Suppressor macrophage (primary cell): ENCODE measurements around the gene SPTBN1.
A peak's percentile ranks its signal among the peaks of the same experiment; 100 is the strongest.

Experiments used
- DNase-seq, 4 experiments: peaks; one replicate each; pipeline ENCODE4 v3.0.0-alpha.2; 2020 to 2022

The SPTBN1 gene

GRCh38 chr2:54434711-54435110 lies 21.4 kb upstream of the SPTBN1 start:
- DNase-seq = no peak

DNA sequence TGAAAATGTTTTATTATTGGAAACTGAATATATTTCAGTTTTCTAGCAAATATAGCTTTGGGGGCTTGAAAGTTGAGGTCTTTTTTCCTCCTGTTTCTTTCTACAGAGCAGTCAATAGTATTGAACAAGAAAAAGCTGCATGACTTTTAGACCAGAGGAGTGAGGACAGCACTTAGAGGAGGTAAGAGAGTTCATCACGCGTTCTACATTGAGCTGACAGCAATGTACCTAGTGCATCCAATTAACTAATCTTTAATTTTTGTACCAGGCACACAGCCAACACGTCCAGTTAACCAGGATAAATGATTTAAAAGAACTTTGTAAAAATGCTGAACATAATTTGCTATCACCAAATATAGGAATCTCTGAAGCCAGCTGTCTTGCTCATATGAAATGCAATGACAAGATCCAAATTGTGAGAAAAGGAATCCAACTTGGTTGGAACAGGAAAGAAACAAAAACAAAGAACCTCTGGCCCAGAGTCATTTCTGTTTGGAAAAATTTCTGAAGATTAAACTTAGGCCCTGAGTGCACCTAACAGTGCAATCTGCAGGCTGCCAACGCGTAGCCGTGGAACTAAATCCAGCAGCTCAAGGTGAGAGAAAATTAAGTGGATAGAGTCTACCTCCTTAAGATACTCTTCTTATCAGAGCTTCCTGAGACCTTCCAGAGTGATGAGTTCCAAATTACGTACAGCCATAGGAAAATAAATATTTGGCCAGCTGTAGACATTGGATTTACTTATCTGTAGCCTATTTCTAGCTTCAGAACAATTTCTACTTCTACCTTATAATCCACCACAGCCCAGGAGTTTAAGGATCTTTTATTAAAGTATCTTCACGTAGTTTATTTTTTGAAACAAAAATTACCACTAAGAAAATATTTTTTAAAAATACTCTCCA lies 20.6 kb upstream of the SPTBN1 start:
- DNase-seq = no peak

DNA sequence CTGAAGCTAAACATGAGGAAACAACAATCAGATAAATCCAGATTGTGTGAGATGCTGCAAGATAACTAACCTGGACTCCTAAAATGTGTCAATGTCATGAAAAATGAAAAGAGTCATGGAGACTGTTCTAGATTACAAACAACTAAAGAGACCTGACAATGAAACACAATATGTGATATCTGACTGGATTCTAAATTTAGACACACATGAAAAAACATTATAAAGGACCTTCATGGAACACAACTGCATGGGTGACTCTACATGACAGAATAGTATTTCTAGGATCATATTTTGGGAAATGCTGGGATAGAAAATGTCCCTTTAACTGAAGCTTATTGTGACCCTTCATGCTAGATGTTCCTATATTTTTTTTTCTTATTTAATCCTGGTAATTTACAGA lies 18.5 kb upstream of the SPTBN1 start:
- no peak for DNase-seq

DNA sequence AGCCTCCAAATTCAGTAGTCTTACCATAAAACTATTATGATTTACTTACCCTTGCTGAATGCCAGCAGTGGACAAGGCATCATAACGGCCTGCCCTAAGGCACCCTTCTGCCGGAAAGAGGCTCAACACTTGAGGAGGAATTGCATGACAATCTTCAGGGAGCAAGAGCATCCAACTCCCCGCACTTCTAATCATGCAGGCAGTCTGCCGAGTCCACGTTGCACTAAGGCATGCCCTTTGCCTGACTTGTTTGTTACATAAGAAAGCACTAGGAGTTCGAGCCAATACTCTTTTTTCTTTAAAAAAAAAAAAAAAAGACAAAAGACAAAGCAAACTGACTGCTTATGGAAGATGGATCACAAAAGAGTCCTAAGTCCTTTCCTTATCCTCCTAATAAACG lies 17.9 kb upstream of the SPTBN1 start:
- DNase-seq = no peak

- no peak for DNase-seq
Measured at GRCh38 chr2:54439582-54439981, 16.5 kb upstream of the SPTBN1 start.

DNA sequence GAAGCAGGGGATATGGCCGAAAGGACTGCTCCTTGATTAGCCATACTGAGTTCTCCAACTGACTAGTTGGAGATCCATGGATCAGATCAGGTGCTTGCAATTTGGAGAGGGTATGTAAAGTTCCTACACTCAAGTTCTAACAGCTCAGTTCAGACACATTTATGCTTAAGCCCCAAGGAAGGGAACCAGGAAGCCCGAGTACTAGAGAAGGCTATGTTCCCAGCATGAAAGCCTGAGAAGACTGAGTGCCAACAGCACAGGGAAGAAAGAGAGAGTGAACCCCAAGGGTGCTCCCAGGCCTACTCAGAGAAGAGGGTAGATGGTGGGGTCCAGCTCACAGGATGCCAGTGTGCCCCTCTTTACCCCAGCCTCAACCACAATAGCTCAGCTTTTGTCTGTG lies 16.1 kb upstream of the SPTBN1 start:
- no peak for DNase-seq

DNA sequence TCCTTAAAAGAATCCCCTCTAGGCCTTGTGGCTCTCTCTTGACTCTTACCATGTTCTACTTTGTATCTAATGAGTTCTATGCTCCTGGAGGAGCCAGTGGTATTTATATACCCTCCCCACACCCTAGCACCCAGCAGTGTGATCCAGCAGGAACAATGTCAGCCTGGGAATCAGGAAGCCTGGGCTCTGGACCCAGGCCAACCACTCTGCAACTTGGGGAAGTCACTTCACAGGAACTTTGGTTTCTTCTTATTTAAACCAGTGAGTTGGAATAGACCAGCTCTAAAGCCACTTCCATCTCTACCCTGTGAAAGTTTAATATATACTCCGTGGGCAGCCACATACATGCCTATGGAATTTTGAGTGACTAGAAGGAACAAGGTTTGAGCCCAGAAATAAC lies 11.6 kb upstream of the SPTBN1 start:
- DNase-seq = peak in 3 of 4 experiments; percentile 6 to 50 (median 8)

- DNase-seq = no peak
Measured at GRCh38 chr2:54446122-54446521, 10.0 kb upstream of the SPTBN1 start.

GRCh38 chr2:54446625-54447024 lies 9.5 kb upstream of the SPTBN1 start:
- DNase-seq = no peak

- DNase-seq = no peak
Measured at GRCh38 chr2:54454548-54455130, 1.5 kb upstream of the SPTBN1 start.

GRCh38 chr2:54455131-54455562 lies 980 bp upstream of the SPTBN1 start:
- DNase-seq = peak in 2 of 4 experiments; percentile 4 to 5

GRCh38 chr2:54456362-54456611 lies 160 bp downstream of the SPTBN1 start:
- no peak for DNase-seq

DNA sequence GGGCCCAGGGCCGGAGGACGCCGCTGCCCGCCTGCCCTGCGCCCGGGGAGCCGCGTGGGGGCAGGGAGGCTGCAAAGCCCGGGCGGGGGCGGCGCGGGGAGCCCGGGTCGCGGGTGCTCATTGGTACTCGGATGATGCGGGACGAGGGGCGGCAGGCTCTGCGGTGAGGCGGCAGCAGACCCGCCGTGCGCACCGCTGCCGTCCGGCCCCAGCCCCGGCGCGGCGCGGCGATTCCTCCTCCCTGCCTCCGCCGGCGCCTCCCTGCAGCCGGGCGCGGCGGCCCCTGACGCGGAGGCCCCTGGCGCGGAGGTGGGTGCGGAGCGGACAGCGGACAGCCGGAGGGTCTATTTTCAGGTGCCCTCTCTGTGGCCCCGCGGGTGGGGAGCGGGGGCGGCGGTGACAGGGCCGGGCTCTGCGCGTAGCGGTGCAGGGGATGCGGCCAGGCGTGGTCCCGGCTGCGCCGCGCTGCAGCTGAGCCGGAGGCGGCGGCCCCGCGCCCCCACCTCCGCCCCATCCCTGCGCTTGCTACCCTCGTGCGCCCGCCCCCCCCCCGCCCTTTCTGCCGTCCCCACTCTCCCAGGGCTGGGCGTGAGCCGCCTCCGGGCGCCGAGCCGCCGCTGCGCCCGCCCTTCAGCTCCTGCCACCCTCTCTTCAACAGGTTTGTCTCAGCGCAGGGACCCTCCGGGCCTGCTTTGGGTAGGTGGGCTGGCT lies 640 bp downstream of the SPTBN1 start:
- DNase-seq = peak in 3 of 4 experiments; percentile 4 to 49 (median 19)

DNA sequence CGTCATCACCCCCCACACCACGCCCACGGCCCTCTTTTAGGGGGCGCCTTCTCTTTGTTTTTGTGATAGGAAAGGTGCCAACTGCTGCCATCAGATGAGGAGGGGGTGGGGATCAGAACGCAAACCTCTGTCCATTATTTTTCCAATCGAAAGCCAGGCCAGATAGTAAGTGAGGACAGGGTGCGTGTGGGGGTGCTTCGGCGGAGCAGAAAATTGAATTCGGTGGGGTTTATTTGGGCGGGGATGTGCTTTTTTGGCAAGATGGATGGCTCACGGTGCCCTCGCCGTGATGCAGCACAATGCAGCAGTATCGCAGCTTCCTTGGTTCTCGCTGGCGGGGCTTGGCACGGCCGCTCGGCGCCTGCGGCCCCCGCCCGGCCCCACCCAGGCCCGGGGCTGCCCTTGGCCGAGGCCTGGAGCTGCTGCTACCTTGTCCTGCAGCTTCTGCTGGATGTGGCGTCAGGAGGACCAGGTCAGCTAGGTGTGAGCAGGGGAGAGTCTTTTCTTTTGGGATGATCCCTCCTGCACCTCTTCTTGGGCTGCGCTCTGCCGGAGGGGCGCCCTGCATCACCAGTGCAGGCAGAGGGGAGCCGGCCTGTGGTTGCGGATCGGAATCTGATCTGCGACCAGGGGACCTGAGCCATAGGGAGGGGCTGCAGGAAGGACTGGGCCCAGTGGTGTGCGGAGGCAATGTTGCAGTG lies 1.3 kb downstream of the SPTBN1 start:
- DNase-seq = peak in 1 of 4 experiments; percentile 2

- DNase-seq = peak in 2 of 4 experiments; percentile 6 to 17
Measured at GRCh38 chr2:54459037-54459441, 2.9 kb downstream of the SPTBN1 start.

GRCh38 chr2:54461261-54461660 lies 5.1 kb downstream of the SPTBN1 start:
- DNase-seq = no peak

DNA sequence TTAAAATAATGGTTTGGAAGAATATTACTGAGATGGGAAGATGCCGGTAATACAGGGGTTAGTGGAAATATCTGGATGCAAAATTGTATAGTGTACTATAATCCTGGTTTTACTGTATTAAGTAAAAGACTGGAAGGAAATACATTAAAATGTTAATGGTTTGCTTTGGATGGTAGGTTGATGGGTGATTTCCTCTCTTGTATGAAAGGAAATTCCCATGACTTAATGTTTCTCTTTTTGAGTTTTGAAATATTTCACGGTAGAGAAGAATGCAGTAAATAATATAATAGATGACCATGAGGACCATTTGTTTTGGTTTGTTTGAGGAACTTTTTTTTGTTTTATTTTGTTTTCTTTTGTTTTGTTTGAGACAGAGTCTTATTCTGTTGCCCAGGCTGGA lies 8.2 kb downstream of the SPTBN1 start:
- DNase-seq = no peak

DNA sequence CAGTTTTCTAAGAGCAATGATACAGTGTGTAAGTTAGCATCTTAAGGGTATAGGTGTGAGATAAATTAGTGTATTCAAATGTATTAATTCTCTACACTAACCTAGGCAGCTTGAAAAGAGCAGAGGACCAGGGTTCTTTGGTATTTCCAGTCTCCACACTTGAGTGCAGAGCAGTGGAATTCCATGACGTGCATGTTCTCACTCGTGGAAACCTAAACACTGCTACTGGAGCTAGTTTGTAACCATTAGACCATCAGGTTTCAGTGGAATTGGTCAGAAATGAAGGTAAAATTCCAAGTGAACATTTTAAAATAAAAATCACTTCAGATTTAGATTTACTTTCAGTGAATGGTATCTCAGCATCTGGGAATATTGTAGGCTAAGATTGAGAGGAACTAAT lies 9.0 kb downstream of the SPTBN1 start:
- no peak for DNase-seq

GRCh38 chr2:54466870-54467269 lies 10.7 kb downstream of the SPTBN1 start:
- no peak for DNase-seq

DNA sequence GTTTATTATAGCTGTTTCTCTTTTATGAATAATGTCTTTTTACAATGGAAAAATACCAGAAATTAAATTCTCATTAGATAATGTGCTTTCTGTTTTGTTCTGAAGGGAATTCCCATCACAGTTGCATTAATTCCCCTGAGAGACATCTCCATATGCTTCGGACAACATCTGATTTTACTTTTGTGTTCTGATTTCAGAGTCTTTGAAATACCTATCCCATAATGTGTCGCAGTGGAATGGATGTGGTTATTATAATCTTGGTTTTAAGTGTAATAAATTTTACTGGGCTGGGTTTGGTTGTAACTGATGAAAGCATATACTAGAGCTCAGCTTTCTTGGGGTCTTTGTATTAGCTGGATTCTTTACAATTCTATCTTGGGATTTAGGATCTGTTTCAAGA lies 12.5 kb downstream of the SPTBN1 start:
- no peak for DNase-seq

DNA sequence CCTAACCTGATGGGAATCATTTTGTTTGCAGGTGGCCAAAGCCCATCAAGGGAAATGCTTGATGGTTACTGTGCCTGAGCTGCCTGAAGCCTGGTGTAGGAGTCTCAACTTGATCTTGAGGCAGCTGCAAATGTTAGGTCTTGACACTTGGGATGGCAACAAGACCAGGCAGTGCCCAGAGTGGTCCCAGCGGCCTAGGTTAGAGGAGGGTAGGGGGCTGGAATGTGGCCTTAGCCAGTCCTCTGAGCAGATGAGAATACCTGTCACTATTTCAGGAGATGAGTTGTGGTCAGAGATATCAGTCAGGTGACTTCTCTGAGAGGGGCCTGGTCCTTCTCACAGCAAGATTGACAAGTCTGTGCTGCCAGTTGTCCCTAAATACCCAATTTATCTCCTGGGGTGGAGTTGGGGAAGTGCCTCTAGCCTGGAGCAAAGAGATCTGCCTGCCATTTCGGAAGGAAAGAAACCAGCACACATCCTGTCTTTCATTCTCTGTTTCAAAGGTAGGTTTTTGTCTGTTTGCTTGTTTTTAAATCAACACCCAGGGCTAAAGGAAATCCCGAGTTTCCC lies 13.4 kb downstream of the SPTBN1 start:
- DNase-seq = no peak

GRCh38 chr2:54470266-54470938 lies 14.3 kb downstream of the SPTBN1 start:
- no peak for DNase-seq
